DMS 273 treated with DMSO at 0.1 percent for 48 hours (cell line): ENCODE results near the gene DNASE1L1.

Source experiments
- DNase-seq: peaks from one replicate; lab custom pipeline; 2025; lab: John Stamatoyannopoulos, UW

Gene DNASE1L1

GRCh38 chrX:154367474-154368308 is 41.4 kb downstream of the DNASE1L1 start:
- no peak for DNase-seq

- DNase-seq: no peak
Observed at GRCh38 chrX:154366666-154367055, 42.4 kb downstream of the DNASE1L1 start.

- no peak for DNase-seq
Observed at GRCh38 chrX:154365997-154366665, 42.9 kb downstream of the DNASE1L1 start.

GRCh38 chrX:154365052-154365600 is 43.9 kb downstream of the DNASE1L1 start:
- no peak for DNase-seq

GRCh38 chrX:154363706-154364439 is 45.2 kb downstream of the DNASE1L1 start:
- DNase-seq: no peak

GRCh38 chrX:154362085-154362742 is 46.8 kb downstream of the DNASE1L1 start:
- DNase-seq: no peak

- no peak for DNase-seq
Observed at GRCh38 chrX:154360155-154360713, 48.8 kb downstream of the DNASE1L1 start.

- DNase-seq: no peak
Observed at GRCh38 chrX:154359362-154360154, 49.5 kb downstream of the DNASE1L1 start.

GRCh38 chrX:154358829-154359228 is 50.2 kb downstream of the DNASE1L1 start:
- no peak for DNase-seq

- no peak for DNase-seq
Observed at GRCh38 chrX:154358011-154358410, 51.0 kb downstream of the DNASE1L1 start.

- DNase-seq: no peak
Observed at GRCh38 chrX:154357205-154357604, 51.8 kb downstream of the DNASE1L1 start.

GRCh38 chrX:154356596-154356995 is 52.5 kb downstream of the DNASE1L1 start:
- no peak for DNase-seq

GRCh38 chrX:154355776-154356140 is 53.3 kb downstream of the DNASE1L1 start:
- DNase-seq: no peak

GRCh38 chrX:154355094-154355775 is 53.8 kb downstream of the DNASE1L1 start:
- DNase-seq: no peak

GRCh38 chrX:154354516-154354915 is 54.5 kb downstream of the DNASE1L1 start:
- DNase-seq: no peak

GRCh38 chrX:154354013-154354412 is 55.0 kb downstream of the DNASE1L1 start:
- no peak for DNase-seq

GRCh38 chrX:154353172-154353843 is 55.7 kb downstream of the DNASE1L1 start:
- DNase-seq: no peak

- no peak for DNase-seq
Observed at GRCh38 chrX:154352466-154352865, 56.6 kb downstream of the DNASE1L1 start.

GRCh38 chrX:154352012-154352401 is 57.0 kb downstream of the DNASE1L1 start:
- DNase-seq: no peak
